Thoracic aorta (tissue), 2 donors: ENCODE data around the gene ANO10. TPM values are rescaled to one million over a fixed set of nuclear protein-coding genes. Genes with fewer than 3 reads are reported as not detected.
"Not testable (repeated sequence)": the region's sequence is repeated elsewhere in the genome, so short reads cannot be mapped to it uniquely, and the experiment has no call there.

ENCODE experiments used
- ATAC-seq: fragments of 150-250 bp; one replicate; pipeline ENCODE4 v1.8.0; 2017; ENCODE audit warnings: low read depth; ENCODE audit not compliant: insufficient number of reproducible peaks, low FRiP score
- DNase-seq: peaks from one replicate; pipeline ENCODE4 v3.0.0-alpha.2; 2020; ENCODE audit warnings: low spot score
- H3K27ac ChIP-seq, 2 donors: fragments of 200-600 bp; sonication (generic); 1 replicate in 1 of 2; 2 replicates in 1 of 2; pipeline ENCODE4 v1.5.1; 2016; ENCODE audit warnings: mild to moderate bottlenecking in 2 of 2, moderate library complexity in 2 of 2
- H3K27me3 ChIP-seq: fragments of 200-600 bp; sonication (generic); replicated peaks from 2 replicates; pipeline ENCODE4 v1.6.0; 2016; ENCODE audit warnings: mild to moderate bottlenecking; ENCODE audit not compliant: insufficient read depth
- H3K36me3 ChIP-seq: fragments of 200-600 bp; sonication (generic); one replicate; pipeline ENCODE4 v1.5.1; 2016
- H3K4me1 ChIP-seq, 2 donors: fragments of 200-600 bp; sonication (generic); 1 replicate in 1 of 2; 2 replicates in 1 of 2; pipeline versions ENCODE4 v1.5.1 to v1.6.0; 2016; ENCODE audit warnings: low read depth in 2 of 2, mild to moderate bottlenecking in 1 of 2; ENCODE audit not compliant: control insufficient read depth in 1 of 2
- H3K4me3 ChIP-seq: fragments of 200-600 bp; sonication (generic); 2 replicates; pipeline ENCODE4 v1.5.1; 2016; ENCODE audit warnings: mild to moderate bottlenecking
- H3K9me3 ChIP-seq: fragments of 200-600 bp; sonication (generic); 2 replicates; pipeline ENCODE4 v1.5.1; 2016
- CTCF ChIP-seq: fragments of 200-600 bp; sonication (generic); IDR thresholded peaks from one replicate; pipeline ENCODE4 v1.5.1; 2019; ENCODE audit warnings: antibody characterized with exemption
- total RNA-seq, 2 donors: library from RNA; depleted of rRNA; stranded (reverse); fragments of >200 nt; gene quantifications; one replicate each; pipeline versions ENCODE4 v1.1.0 to v1.2.3, GENCODE V29; 2016

The ANO10 gene
- total RNA-seq, 2 donors from 2014 or later: 22.4 to 23.2 TPM

GRCh38 chr3:43362961-43363360, 258.9 kb downstream of the ANO10 start:
- H3K4me1 ChIP-seq: peaks cover 0 to 10% of the 10 kb centered on the region in 2 donors
- ATAC-seq (no peak), DNase-seq (no peak)
- H3K36me3 ChIP-seq: peaks cover 4% of the 10 kb centered on the region
- no peak overlapping the region for H3K27ac ChIP-seq
- no peaks in the 10 kb centered on the region for H3K9me3 ChIP-seq
- H3K27me3 ChIP-seq: no peaks in the 10 kb centered on the region
- no peak for TF ChIP-seq CTCF
- no peak overlapping the region for H3K4me3 ChIP-seq

GRCh38 chr3:43362183-43362582, 259.6 kb downstream of the ANO10 start:
- H3K9me3 ChIP-seq: no peaks in the 10 kb centered on the region
- H3K4me1 ChIP-seq: peaks cover 0 to 10% of the 10 kb centered on the region in 2 donors
- no peak overlapping the region for H3K27ac ChIP-seq
- peaks cover 4% of the 10 kb centered on the region for H3K36me3 ChIP-seq
- no peak overlapping the region for H3K4me3 ChIP-seq
- no peaks in the 10 kb centered on the region for H3K27me3 ChIP-seq
- ATAC-seq: no peak
- DNase-seq: no peak
- no peak for TF ChIP-seq CTCF

- Histone ChIP-seq H3K4me3 (no peak overlapping the region), H3K4me1 (peaks cover 0 to 3% of the 10 kb centered on the region in 2 donors), H3K9me3 (peaks cover 4% of the 10 kb centered on the region), H3K27ac (no peak overlapping the region), H3K27me3 (no peaks in the 10 kb centered on the region), H3K36me3 (peaks cover 2% of the 10 kb centered on the region)
- ATAC-seq (no peak), DNase-seq (no peak)
- TF ChIP-seq CTCF: no peak
Measured at GRCh38 chr3:43361077-43361476, 260.7 kb downstream of the ANO10 start.

DNA sequence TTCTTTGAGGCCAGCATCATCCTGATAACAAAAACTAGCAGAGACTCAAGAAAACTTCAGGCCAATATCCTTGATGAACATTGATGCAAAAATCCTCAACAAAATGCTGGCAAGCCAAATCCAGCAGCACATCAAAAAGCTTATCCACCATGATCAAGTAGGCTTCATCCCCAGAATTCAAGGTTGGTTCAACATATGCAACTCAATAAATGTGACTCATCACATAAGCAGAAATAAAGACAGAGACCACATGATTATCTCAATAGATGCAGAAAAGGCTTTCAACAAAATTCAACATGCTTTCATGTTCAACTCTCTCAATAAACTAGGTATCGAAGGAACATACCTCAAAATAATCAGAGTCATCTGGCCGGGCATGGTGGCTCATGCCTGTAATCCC, 265.8 kb downstream of the ANO10 start:
- not testable (repeated sequence) for DNase-seq, ATAC-seq, H3K4me3 ChIP-seq, H3K4me1 ChIP-seq, H3K36me3 ChIP-seq, H3K27ac ChIP-seq, H3K27me3 ChIP-seq
- H3K9me3 ChIP-seq: peaks cover 24% of the 10 kb centered on the region

DNA sequence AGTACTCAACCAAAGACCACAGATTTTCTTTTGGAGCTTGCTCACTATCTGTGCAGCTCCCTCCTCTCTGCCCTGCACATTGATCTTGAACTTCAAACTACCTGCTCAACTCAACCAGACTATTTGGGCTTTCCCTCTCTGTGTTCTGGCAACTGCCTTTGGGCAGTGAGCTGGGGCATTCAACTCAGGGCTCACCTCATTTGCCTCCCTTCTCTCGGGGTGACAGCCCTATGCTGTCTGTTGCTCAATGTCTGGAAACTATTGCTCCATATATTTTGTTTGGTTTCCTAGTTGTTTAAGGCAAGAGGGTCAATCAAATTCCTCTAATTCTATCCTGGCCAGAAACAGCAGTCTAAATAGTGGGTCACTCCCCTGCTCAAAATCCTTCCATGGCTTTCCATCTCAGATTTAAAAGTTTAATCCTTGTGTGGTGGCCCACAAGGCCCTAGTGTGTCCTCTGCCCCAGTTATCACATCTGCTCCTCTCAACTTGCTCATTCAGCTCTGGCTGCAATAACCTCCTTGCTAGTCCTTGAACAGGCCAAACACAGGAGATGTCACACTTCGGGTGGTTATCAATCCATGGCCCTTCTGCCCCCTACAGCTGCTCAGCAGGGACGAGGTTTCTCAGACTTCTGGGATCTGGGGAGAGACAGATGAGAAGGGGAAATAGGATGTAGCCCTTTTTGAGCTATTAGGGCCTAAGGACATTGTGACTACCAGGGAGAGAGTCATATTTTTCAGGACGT, 267.7 kb downstream of the ANO10 start:
- DNase-seq: no peak

More for the DNA sequence above, 267.7 kb downstream of the ANO10 start:
- TF ChIP-seq CTCF: no peak
- no peak overlapping the region for H3K27ac ChIP-seq
- H3K27me3 ChIP-seq: no peaks in the 10 kb centered on the region
- H3K4me1 ChIP-seq: no peaks in the 10 kb centered on the region
- H3K36me3 ChIP-seq: peaks cover 9% of the 10 kb centered on the region
- peaks cover 24% of the 10 kb centered on the region for H3K9me3 ChIP-seq
- ATAC-seq: no peak
- no peak overlapping the region for H3K4me3 ChIP-seq
